HG03457 (cell line): ENCODE data around the gene L3MBTL2.

Source experiments
- ATAC-seq: cut with Tn5 transposase; IDR thresholded peaks from one replicate; pipeline ENCODE4 v1.9.1; 2021; ENCODE audit warnings: moderate number of reproducible peaks; ENCODE audit not compliant: unreplicated experiment

The L3MBTL2 gene

GRCh38 chr22:41264408-41264941 is 59.4 kb downstream of the L3MBTL2 start:
- no peak for ATAC-seq

GRCh38 chr22:41267958-41268357 is 62.8 kb downstream of the L3MBTL2 start:
- no peak for ATAC-seq

GRCh38 chr22:41271787-41272186 is 66.7 kb downstream of the L3MBTL2 start:
- ATAC-seq = no peak

GRCh38 chr22:41273128-41273527 is 68.0 kb downstream of the L3MBTL2 start:
- ATAC-seq = no peak

GRCh38 chr22:41274856-41275255 is 69.7 kb downstream of the L3MBTL2 start:
- no peak for ATAC-seq

GRCh38 chr22:41280065-41280464 is 75.0 kb downstream of the L3MBTL2 start:
- no peak for ATAC-seq

- ATAC-seq = no peak
These were observed 75.7 kb downstream of the L3MBTL2 start for GRCh38 chr22:41280854-41281253.
